ENCODE measurements around the gene STX8.

DNA sequence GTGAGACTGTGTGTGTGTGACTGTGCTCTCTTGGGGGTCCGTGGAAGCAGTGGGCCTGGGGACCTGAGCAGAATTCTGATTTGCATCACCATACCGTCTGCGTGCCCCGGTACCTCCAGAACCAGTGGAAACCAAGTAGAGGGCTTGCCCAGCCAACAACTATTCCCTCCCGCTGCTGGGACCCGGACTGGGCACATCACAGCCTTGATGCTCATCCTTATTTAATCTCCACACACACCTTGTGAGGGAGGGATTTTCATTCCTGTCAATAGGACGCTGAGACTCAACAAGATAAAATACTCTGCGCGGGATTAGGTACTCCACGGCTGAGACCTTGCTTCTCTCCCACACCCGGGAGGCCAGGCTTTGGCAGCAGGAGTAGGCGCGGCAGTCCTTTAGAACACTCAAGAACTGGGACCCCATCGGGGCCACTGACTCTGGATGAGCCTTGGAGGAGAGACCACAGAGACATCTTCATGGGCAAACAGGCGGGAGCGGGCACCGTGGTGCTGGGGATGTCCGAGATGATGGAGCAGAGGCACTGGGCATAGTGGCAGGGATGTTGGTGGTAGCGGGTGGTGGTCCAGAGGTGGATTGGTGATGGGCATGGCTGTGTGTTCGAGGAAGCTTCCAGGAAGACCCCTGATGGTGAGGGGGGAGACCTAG, 346.3 kb downstream of the STX8 start:
- TF ChIP-seq, protein P1, sequence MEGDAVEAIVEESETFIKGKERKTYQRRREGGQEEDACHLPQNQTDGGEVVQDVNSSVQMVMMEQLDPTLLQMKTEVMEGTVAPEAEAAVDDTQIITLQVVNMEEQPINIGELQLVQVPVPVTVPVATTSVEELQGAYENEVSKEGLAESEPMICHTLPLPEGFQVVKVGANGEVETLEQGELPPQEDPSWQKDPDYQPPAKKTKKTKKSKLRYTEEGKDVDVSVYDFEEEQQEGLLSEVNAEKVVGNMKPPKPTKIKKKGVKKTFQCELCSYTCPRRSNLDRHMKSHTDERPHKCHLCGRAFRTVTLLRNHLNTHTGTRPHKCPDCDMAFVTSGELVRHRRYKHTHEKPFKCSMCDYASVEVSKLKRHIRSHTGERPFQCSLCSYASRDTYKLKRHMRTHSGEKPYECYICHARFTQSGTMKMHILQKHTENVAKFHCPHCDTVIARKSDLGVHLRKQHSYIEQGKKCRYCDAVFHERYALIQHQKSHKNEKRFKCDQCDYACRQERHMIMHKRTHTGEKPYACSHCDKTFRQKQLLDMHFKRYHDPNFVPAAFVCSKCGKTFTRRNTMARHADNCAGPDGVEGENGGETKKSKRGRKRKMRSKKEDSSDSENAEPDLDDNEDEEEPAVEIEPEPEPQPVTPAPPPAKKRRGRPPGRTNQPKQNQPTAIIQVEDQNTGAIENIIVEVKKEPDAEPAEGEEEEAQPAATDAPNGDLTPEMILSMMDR (IDR thresholded peaks at IDR 0.05 in 2 of 3, conservative IDR thresholded peaks at IDR 0.05 in 1 of 3; ENCODE audit: insufficient read depth in 2 of 3, low read depth in 1 of 3, low read length in 3 of 3) = no peak
- no peak for TF ChIP-seq OTX1 (CRISPR knock-in tag; IDR thresholded peaks at IDR 0.05)
- TF ChIP-seq KAT7 (CRISPR knock-in tag; IDR thresholded peaks at IDR 0.05; ENCODE audit: borderline replicate concordance) = no peak
- no peak for TF ChIP-seq FOXA1 (IDR thresholded peaks at IDR 0.05; ENCODE audit: borderline replicate concordance)
